Esophagus squamous epithelium (tissue), 5 donors: ENCODE data around the gene CCDC28A. TPM values are rescaled to one million over a fixed set of nuclear protein-coding genes. Genes with fewer than 3 reads are reported as not detected.

ENCODE experiments used
- DNase-seq: peaks from one replicate; lab custom pipeline; 2025; lab: John Stamatoyannopoulos, UW
- H3K27ac ChIP-seq, 4 donors: fragments of 200-600 bp; sonication (generic); one replicate each; pipeline ENCODE4 v1.5.1; 2016 to 2019; ENCODE audit warnings: mild to moderate bottlenecking in 1 of 4
- H3K27me3 ChIP-seq, 4 donors: fragments of 200-600 bp; sonication (generic); 1 replicate in 3 of 4; 2 replicates in 1 of 4; pipeline versions ENCODE4 v1.5.1 to v1.6.0; 2017 to 2021; ENCODE audit warnings: antibody characterized with exemption in 1 of 4
- H3K36me3 ChIP-seq, 3 donors: fragments of 200-600 bp; sonication (generic); one replicate each; pipeline ENCODE4 v1.5.1; 2016 to 2019
- H3K4me1 ChIP-seq, 3 donors: fragments of 200-600 bp; sonication (generic); one replicate each; pipeline ENCODE4 v1.5.1; 2017 to 2019
- H3K4me3 ChIP-seq, 4 donors: fragments of 200-600 bp; sonication (generic); 1 replicate in 3 of 4; 2 replicates in 1 of 4; pipeline ENCODE4 v1.5.1; 2016 to 2019; ENCODE audit warnings: mild to moderate bottlenecking in 2 of 4, moderate library complexity in 1 of 4
- H3K9me3 ChIP-seq, 3 donors: fragments of 200-600 bp; sonication (generic); one replicate each; pipeline ENCODE4 v1.5.1; 2016 to 2019
- POLR2A ChIP-seq, 4 donors: fragments of 450-650 bp; IDR thresholded peaks; one replicate each; pipeline ENCODE4 v1.6.1; 2017; ENCODE audit warnings: antibody characterized with exemption in 4 of 4, mild to moderate bottlenecking in 4 of 4, moderate library complexity in 3 of 4
- WGBS, 2 donors: methylation state at CpG; one replicate each; pipeline ENCODE4 v1.1.5; 2018; 5-methylcytosine and 5-hydroxymethylcytosine counted together
- intact Hi-C: fragments of 100-400 bp; cut with DNase I; formaldehyde crosslinking; loops from one replicate; pipeline ENCODE4 v1.15.0; 2022
- total RNA-seq, 4 donors: library from RNA; depleted of rRNA; stranded (reverse); fragments of >200 nt; gene quantifications; one replicate each; pipeline ENCODE4 v1.1.0, GENCODE V29; 2016
- TF ChIP-seq, protein P1 (sequence below), 6 experiments: fragments of 450-650 bp in 4 of 6; fragments of 200-600 bp in 2 of 6; sonication (generic) in 2 of 6; IDR thresholded peaks; one replicate each; pipeline ENCODE4 v1.5.1; 2016 to 2019; ENCODE audit warnings: antibody characterized with exemption in 6 of 6, mild to moderate bottlenecking in 4 of 6, moderate library complexity in 4 of 6
- donor health status: DM: yes; HTN: yes; CAD: no.

CCDC28A gene
- total RNA-seq, 4 donors from 2014 or later, result 3.9 to 18.9 (median 9.5) TPM

DNA sequence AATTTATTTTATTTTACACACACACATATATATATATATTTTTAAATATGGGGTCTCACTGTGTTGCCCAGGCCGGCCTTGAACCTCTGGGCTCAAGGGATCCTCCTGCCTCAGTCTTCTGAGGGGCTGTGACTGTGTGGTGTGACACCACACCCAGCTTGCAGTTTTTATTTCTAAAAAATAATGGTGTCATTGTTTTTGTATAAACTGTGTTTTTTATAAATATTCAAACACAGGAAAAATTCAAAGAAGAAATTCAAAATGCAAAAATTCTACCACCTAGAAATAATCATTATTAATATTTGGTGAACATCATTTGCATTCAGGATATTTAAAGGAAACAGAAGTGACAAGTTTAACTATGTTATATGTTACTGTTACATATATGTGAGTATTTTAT is 3.1 kb downstream of the CCDC28A start:
- intact Hi-C loops, result no loop called here
- H3K36me3 ChIP-seq, result peaks cover 0 to 60% (median 0%) of the 10 kb centered on the region in 3 donors
- 83 to 100% methylated on average over 1 of the region's 1 CpG for WGBS, 2 donors
- no peaks in the 10 kb centered on the region for H3K9me3 ChIP-seq
- no peak for TF ChIP-seq POLR2A (IDR thresholded peaks at IDR 0.05)
- TF ChIP-seq, protein P1, sequence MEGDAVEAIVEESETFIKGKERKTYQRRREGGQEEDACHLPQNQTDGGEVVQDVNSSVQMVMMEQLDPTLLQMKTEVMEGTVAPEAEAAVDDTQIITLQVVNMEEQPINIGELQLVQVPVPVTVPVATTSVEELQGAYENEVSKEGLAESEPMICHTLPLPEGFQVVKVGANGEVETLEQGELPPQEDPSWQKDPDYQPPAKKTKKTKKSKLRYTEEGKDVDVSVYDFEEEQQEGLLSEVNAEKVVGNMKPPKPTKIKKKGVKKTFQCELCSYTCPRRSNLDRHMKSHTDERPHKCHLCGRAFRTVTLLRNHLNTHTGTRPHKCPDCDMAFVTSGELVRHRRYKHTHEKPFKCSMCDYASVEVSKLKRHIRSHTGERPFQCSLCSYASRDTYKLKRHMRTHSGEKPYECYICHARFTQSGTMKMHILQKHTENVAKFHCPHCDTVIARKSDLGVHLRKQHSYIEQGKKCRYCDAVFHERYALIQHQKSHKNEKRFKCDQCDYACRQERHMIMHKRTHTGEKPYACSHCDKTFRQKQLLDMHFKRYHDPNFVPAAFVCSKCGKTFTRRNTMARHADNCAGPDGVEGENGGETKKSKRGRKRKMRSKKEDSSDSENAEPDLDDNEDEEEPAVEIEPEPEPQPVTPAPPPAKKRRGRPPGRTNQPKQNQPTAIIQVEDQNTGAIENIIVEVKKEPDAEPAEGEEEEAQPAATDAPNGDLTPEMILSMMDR (IDR thresholded peaks at IDR 0.05), result no peak
- H3K4me3 ChIP-seq, result no peak overlapping the region
- no peak overlapping the region for H3K27ac ChIP-seq
- H3K4me1 ChIP-seq, result peaks cover 12 to 28% (median 13%) of the 10 kb centered on the region in 3 donors
- H3K27me3 ChIP-seq, result no peaks in the 10 kb centered on the region
- DNase-seq, result no peak

DNA sequence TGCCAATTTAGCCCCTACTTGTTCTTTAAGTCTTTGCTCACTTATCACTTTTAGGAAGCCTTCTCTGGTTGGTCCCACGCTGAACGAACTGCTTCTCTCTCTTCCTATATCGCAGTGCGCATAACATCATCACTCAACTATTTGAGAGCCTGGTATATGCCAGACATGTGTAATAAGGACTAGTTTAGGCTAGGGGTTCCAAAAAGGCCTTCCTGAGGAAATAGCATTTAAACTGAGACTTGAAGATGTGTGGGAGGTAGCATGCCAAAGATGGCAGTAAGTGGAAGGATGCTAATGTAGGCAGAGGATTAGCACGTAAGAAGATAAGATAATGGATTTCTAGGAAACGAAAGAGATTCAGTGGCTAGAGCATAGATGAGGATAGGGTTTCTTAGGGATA is 4.8 kb downstream of the CCDC28A start:
- 90 to 96% methylated on average over 6 of the region's 6 CpGs for WGBS, 2 donors
- intact Hi-C loops, result no loop called here

DNA sequence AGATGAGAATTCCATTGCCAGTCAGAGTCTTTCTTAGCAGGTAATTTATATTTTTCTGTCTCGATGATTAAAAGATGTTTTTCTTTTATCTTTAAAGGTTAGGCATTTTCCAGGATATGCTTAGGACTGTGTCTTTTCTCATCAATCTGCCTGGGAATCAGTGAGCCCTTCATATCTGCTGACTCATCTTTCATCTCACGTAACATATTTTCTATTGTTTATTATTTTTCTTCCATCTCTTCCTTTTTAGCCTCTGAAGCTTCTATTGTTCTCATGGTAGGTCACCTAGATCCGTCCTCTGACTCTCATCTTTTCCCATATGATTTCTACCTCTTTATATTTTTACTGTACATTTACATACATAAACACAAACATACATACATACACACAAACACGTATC is 8.7 kb downstream of the CCDC28A start:
- intact Hi-C loops, result no loop called here
- H3K4me1 ChIP-seq, result no peaks in the 10 kb centered on the region
- TF ChIP-seq, protein P1 (IDR thresholded peaks at IDR 0.05), result no peak
- no peak for TF ChIP-seq POLR2A (IDR thresholded peaks at IDR 0.05)
- 73 to 74% methylated on average over 4 of the region's 4 CpGs for WGBS, 2 donors
- no peaks in the 10 kb centered on the region for H3K9me3 ChIP-seq
- no peak for DNase-seq
- no peak overlapping the region for H3K27ac ChIP-seq
- no peak overlapping the region for H3K4me3 ChIP-seq
- no peaks in the 10 kb centered on the region for H3K27me3 ChIP-seq
- H3K36me3 ChIP-seq, result peaks cover 0 to 100% (median 0%) of the 10 kb centered on the region in 3 donors

More for the DNA sequence above, 4.8 kb downstream of the CCDC28A start:
- Histone ChIP-seq H3K36me3 (peaks cover 0 to 76% (median 0%) of the 10 kb centered on the region in 3 donors), H3K27ac (no peak overlapping the region), H3K27me3 (no peaks in the 10 kb centered on the region), H3K4me1 (peaks cover 6 to 18% (median 7%) of the 10 kb centered on the region in 3 donors), H3K9me3 (no peaks in the 10 kb centered on the region), H3K4me3 (no peak overlapping the region)
- TF ChIP-seq, protein P1 (IDR thresholded peaks at IDR 0.05), result no peak
- no peak for TF ChIP-seq POLR2A (IDR thresholded peaks at IDR 0.05)
- DNase-seq, result no peak

DNA sequence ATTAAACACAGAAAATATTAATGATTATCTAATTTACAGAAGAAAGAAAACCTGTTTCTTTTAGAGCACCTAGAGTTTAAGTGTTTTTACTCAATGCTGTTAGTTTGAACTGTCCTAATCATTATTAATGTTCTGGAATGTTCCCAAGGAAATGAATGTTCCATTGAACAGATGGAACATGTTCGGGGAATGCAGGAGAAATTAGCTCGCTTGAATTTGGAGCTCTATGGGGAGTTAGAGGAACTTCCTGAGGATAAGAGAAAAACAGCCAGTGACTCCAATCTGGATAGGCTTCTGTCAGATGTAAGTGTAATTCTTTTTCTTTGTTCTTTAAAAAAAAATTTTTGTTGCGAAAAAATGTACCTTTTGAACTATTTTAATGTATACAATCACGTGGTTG is 11.5 kb downstream of the CCDC28A start:
- H3K9me3 ChIP-seq, result no peaks in the 10 kb centered on the region
- no peak for TF ChIP-seq POLR2A (IDR thresholded peaks at IDR 0.05)
- TF ChIP-seq, protein P1 (IDR thresholded peaks at IDR 0.05), result no peak
- H3K4me1 ChIP-seq, result no peaks in the 10 kb centered on the region
- no peak for DNase-seq
- H3K27ac ChIP-seq, result no peak overlapping the region
- H3K27me3 ChIP-seq, result no peaks in the 10 kb centered on the region
- intact Hi-C loops, result no loop called here
- WGBS, 2 donors, result 69 to 73% methylated on average over 4 of the region's 4 CpGs
- H3K4me3 ChIP-seq, result no peak overlapping the region
- peaks cover 0 to 99% (median 0%) of the 10 kb centered on the region in 3 donors for H3K36me3 ChIP-seq

DNA sequence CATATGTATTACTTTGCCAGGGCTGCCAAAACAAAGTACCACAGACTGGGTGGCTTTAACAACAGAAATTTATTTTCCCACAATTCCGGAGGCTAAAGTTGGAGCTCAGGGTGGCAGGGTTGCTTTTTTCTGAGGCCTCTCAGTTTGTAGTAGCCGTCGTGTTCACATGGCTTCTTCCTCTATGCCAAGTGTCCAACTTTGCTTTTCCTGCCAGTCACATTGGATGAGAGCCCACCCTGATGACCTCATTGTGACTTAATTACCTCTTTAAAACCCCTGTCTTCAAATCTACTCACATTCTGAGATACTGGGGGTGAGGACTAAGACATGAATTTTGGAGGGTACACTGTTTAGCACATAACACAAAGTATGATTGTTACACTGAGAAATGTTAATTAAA is 12.4 kb downstream of the CCDC28A start:
- Histone ChIP-seq H3K27ac (no peak overlapping the region), H3K36me3 (peaks cover 0 to 99% (median 0%) of the 10 kb centered on the region in 3 donors), H3K27me3 (no peaks in the 10 kb centered on the region), H3K4me1 (no peaks in the 10 kb centered on the region), H3K4me3 (no peak overlapping the region), H3K9me3 (no peaks in the 10 kb centered on the region)
- no peak for DNase-seq
- WGBS, 2 donors, result 75 to 85% methylated on average over 3 of the region's 3 CpGs
- TF ChIP-seq, protein P1 (IDR thresholded peaks at IDR 0.05), result no peak
- no peak for TF ChIP-seq POLR2A (IDR thresholded peaks at IDR 0.05)
- intact Hi-C loops, result no loop called here
